ENCODE results near the gene RNASE11. TPM values are rescaled to one million over a fixed set of nuclear protein-coding genes. Genes with fewer than 3 reads are reported as not detected.

The RNASE11 gene
- total and polyA plus RNA-seq, 10 of the 15 experiments (the other 5 are each of a cell fraction or from before 2014, with no cell fraction given), result not detected

DNA sequence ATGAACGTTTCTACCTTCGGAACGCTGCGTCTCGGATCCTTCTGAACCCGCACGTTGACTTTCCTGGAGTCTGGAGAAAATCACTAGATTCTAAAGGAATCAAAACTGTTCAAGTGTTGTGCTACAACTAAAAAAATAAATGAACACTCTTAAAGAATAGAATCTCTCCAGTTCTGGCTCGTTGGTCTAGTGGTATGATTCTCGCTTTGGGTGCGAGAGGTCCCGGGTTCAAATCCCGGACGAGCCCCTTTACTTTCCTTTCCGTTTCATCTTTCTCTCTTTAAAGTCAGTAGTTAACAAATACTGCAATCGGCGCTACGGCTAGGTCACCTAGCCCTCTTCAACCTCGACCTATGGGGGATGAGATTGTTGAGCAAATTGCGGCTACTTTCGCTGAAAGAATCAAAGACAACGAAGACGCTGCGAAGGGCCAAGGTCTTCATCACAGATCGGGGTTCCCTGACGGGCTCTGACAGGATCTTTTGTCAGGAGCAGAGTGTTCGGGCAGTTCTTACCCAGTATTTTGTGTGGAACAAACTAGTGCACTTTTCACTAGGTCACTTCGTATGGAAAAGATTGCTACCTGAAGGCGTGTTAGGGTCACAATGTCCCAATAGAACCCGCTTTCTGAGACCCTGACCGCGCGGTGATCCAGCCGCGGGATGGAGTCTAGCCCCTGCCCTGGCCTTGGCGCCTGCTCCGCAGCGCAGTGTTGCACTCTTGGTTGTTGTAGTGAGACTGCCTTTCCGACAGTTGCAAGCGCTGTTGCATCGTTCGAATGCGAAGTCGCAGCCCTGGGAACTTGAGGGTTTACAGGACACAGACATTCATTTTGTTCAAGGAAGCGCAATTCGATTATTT, 45.3 kb upstream of the RNASE11 start (continued):
- TF ChIP-seq, protein P1, sequence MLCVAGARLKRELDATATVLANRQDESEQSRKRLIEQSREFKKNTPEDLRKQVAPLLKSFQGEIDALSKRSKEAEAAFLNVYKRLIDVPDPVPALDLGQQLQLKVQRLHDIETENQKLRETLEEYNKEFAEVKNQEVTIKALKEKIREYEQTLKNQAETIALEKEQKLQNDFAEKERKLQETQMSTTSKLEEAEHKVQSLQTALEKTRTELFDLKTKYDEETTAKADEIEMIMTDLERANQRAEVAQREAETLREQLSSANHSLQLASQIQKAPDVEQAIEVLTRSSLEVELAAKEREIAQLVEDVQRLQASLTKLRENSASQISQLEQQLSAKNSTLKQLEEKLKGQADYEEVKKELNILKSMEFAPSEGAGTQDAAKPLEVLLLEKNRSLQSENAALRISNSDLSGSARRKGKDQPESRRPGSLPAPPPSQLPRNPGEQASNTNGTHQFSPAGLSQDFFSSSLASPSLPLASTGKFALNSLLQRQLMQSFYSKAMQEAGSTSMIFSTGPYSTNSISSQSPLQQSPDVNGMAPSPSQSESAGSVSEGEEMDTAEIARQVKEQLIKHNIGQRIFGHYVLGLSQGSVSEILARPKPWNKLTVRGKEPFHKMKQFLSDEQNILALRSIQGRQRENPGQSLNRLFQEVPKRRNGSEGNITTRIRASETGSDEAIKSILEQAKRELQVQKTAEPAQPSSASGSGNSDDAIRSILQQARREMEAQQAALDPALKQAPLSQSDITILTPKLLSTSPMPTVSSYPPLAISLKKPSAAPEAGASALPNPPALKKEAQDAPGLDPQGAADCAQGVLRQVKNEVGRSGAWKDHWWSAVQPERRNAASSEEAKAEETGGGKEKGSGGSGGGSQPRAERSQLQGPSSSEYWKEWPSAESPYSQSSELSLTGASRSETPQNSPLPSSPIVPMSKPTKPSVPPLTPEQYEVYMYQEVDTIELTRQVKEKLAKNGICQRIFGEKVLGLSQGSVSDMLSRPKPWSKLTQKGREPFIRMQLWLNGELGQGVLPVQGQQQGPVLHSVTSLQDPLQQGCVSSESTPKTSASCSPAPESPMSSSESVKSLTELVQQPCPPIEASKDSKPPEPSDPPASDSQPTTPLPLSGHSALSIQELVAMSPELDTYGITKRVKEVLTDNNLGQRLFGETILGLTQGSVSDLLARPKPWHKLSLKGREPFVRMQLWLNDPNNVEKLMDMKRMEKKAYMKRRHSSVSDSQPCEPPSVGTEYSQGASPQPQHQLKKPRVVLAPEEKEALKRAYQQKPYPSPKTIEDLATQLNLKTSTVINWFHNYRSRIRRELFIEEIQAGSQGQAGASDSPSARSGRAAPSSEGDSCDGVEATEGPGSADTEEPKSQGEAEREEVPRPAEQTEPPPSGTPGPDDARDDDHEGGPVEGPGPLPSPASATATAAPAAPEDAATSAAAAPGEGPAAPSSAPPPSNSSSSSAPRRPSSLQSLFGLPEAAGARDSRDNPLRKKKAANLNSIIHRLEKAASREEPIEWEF (IDR thresholded peaks at IDR 0.05; ENCODE audit: insufficient replicate concordance, low read depth, low read length), result no peak
- TF ChIP-seq, protein P2, sequence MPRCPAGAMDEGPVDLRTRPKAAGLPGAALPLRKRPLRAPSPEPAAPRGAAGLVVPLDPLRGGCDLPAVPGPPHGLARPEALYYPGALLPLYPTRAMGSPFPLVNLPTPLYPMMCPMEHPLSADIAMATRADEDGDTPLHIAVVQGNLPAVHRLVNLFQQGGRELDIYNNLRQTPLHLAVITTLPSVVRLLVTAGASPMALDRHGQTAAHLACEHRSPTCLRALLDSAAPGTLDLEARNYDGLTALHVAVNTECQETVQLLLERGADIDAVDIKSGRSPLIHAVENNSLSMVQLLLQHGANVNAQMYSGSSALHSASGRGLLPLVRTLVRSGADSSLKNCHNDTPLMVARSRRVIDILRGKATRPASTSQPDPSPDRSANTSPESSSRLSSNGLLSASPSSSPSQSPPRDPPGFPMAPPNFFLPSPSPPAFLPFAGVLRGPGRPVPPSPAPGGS (IDR thresholded peaks at IDR 0.05; ENCODE audit: borderline replicate concordance, insufficient read depth, low read depth, low read length, poor library complexity, severe bottlenecking), result no peak
- TF ChIP-seq IKZF2 (IDR thresholded peaks at IDR 0.05) (peak; percentile 10 to 31; a peak in 2 of 4 replicates), CREM (IDR thresholded peaks at IDR 0.05; ENCODE audit: low read depth) (0 out of 2 replicates have a peak, but pooled peaks have one; percentile 5), CBFB (IDR thresholded peaks at IDR 0.05; ENCODE audit: low read depth) (no peak), ZNF384 (IDR thresholded peaks at IDR 0.05; ENCODE audit: borderline replicate concordance, low read depth, low read length) (no peak), CBX3 (IDR thresholded peaks at IDR 0.05; ENCODE audit: borderline replicate concordance, low read depth) (no peak), SUPT20H (IDR thresholded peaks at IDR 0.05; ENCODE audit: borderline replicate concordance, control insufficient read depth, low read depth, low read length) (no peak), JUNB (IDR thresholded peaks at IDR 0.05) (no peak), BACH1 (IDR thresholded peaks at IDR 0.05; ENCODE audit: borderline replicate concordance) (no peak), CBX5 (IDR thresholded peaks at IDR 0.05; ENCODE audit: low read depth) (peak; percentile 84; the same call in 1 of the 2 replicates), ZNF622 (IDR thresholded peaks at IDR 0.05) (no peak), HDAC2 (IDR thresholded peaks at IDR 0.05) (no peak), STAT1 (conservative IDR thresholded peaks at IDR 0.05) (no peak), MYB (IDR thresholded peaks at IDR 0.05; ENCODE audit: borderline replicate concordance, low read depth, low read length) (no peak), FOXM1 (IDR thresholded peaks at IDR 0.05; ENCODE audit: low read depth, low read length) (no peak), SRF (IDR thresholded peaks at IDR 0.05; ENCODE audit: low read depth in 2 of 2, low read length in 2 of 2) (no peak), CHD4 (IDR thresholded peaks at IDR 0.05) (no peak), NFIC (IDR thresholded peaks at IDR 0.05; ENCODE audit: low read depth, low read length) (no peak; the same call in 1 of the 2 replicates), NR2C2 (IDR thresholded peaks at IDR 0.05; ENCODE audit: borderline replicate concordance, control insufficient read depth, insufficient read length, low read depth) (no peak)
- TF ChIP-seq, protein P3, sequence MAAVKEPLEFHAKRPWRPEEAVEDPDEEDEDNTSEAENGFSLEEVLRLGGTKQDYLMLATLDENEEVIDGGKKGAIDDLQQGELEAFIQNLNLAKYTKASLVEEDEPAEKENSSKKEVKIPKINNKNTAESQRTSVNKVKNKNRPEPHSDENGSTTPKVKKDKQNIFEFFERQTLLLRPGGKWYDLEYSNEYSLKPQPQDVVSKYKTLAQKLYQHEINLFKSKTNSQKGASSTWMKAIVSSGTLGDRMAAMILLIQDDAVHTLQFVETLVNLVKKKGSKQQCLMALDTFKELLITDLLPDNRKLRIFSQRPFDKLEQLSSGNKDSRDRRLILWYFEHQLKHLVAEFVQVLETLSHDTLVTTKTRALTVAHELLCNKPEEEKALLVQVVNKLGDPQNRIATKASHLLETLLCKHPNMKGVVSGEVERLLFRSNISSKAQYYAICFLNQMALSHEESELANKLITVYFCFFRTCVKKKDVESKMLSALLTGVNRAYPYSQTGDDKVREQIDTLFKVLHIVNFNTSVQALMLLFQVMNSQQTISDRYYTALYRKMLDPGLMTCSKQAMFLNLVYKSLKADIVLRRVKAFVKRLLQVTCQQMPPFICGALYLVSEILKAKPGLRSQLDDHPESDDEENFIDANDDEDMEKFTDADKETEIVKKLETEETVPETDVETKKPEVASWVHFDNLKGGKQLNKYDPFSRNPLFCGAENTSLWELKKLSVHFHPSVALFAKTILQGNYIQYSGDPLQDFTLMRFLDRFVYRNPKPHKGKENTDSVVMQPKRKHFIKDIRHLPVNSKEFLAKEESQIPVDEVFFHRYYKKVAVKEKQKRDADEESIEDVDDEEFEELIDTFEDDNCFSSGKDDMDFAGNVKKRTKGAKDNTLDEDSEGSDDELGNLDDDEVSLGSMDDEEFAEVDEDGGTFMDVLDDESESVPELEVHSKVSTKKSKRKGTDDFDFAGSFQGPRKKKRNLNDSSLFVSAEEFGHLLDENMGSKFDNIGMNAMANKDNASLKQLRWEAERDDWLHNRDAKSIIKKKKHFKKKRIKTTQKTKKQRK (IDR thresholded peaks at IDR 0.05; ENCODE audit: low read depth, low read length), result no peak
